HG02571 (cell line): ENCODE measurements around the gene LOXL3.
"Not testable (repeated sequence)": the region's sequence is repeated elsewhere in the genome, so short reads cannot be mapped to it uniquely, and the experiment has no call there.

ENCODE experiments used
- ATAC-seq: cut with Tn5 transposase; IDR thresholded peaks from one replicate; pipeline ENCODE4 v1.9.1; 2021; ENCODE audit warnings: mild to moderate bottlenecking, moderate library complexity; ENCODE audit not compliant: unreplicated experiment

LOXL3 gene

GRCh38 chr2:74575320-74575719 is 21.6 kb upstream of the LOXL3 start:
- ATAC-seq, result no peak

- ATAC-seq, result peak; percentile 33
Measured at GRCh38 chr2:74573747-74574562, 20.2 kb upstream of the LOXL3 start.

GRCh38 chr2:74572178-74572925 is 18.6 kb upstream of the LOXL3 start:
- ATAC-seq, result no peak

- ATAC-seq, result peak; percentile 59
Measured at GRCh38 chr2:74571058-74571457, 17.3 kb upstream of the LOXL3 start.

- ATAC-seq, result no peak
Measured at GRCh38 chr2:74569686-74570085, 15.9 kb upstream of the LOXL3 start.

- no peak for ATAC-seq
Measured at GRCh38 chr2:74567881-74568280, 14.1 kb upstream of the LOXL3 start.

- no peak for ATAC-seq
Measured at GRCh38 chr2:74566754-74567085, 13.0 kb upstream of the LOXL3 start.

- ATAC-seq, result no peak
Measured at GRCh38 chr2:74566076-74566753, 12.5 kb upstream of the LOXL3 start.

GRCh38 chr2:74564222-74564621 is 10.5 kb upstream of the LOXL3 start:
- no peak for ATAC-seq

GRCh38 chr2:74562126-74562775 is 8.5 kb upstream of the LOXL3 start:
- ATAC-seq, result no peak

GRCh38 chr2:74561022-74561421 is 7.3 kb upstream of the LOXL3 start:
- not testable (repeated sequence) for ATAC-seq

GRCh38 chr2:74560591-74560990 is 6.8 kb upstream of the LOXL3 start:
- ATAC-seq, result no peak

- no peak for ATAC-seq
Measured at GRCh38 chr2:74559912-74560311, 6.2 kb upstream of the LOXL3 start.

- no peak for ATAC-seq
Measured at GRCh38 chr2:74558284-74559230, 4.8 kb upstream of the LOXL3 start.

- ATAC-seq, result no peak
Measured at GRCh38 chr2:74556831-74557370, 3.2 kb upstream of the LOXL3 start.

GRCh38 chr2:74556159-74556558 is 2.4 kb upstream of the LOXL3 start:
- no peak for ATAC-seq

- ATAC-seq, result no peak
Measured at GRCh38 chr2:74555610-74556103, 1.9 kb upstream of the LOXL3 start.

- peak; percentile 38 for ATAC-seq
Measured at GRCh38 chr2:74554820-74555531, 1.2 kb upstream of the LOXL3 start.
